ENCODE data around the gene NXPH1. TPM values are rescaled to one million over a fixed set of nuclear protein-coding genes. Genes with fewer than 3 reads are reported as not detected.

NXPH1 gene
- total RNA-seq, 2 donors from 2014 or later, result 0.24 TPM; not detected in 1

DNA sequence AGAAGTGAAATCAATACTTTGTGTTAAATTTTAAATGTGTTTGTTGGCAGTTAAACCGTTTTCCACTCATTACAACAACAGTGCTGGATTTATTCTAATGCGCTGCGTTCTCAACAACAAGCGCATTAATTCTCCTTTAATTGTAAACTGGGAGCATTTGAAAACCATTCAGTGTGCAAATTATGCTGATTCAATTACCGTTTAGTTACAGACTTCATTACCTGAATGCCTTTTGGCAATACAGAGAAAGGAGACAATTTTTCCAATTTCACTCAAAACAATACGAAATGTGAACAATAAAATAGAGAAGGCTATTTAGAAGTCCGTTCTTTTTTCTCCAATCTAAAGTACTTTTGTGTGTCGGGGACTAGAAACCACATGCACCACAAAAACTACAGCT lies 4.2 kb downstream of the NXPH1 start:
- Histone ChIP-seq H3K9ac (ENCODE audit: extremely low read depth, low read length, poor library complexity, severe bottlenecking) (no peak overlapping the region), H3K27ac (ENCODE audit: low read depth, low read length) (no peak overlapping the region), H3K4me1 (ENCODE audit: control insufficient read depth, insufficient read depth, low read length) (peaks cover 7% of the 10 kb centered on the region), H3K4me3 (ENCODE audit: low read length) (no peak overlapping the region), H3K36me3 (ENCODE audit: control insufficient read depth, insufficient read depth, low read length) (no peaks in the 10 kb centered on the region), H3K9me3 (ENCODE audit: control insufficient read depth, low read length) (peaks cover 9% of the 10 kb centered on the region), H3K27me3 (ENCODE audit: control insufficient read depth, insufficient read depth, low read length, poor library complexity, severe bottlenecking) (peaks cover 100% of the 10 kb centered on the region)
- Mint-ChIP-seq H3K27ac (no peak overlapping the region), H3K27me3 (ENCODE audit: insufficient read depth) (peaks cover 99% of the 10 kb centered on the region), H3K36me3 (ENCODE audit: low read depth) (no peaks in the 10 kb centered on the region), H3K4me1 (peaks cover 39% of the 10 kb centered on the region), H3K9me3 (no peaks in the 10 kb centered on the region), H3K4me3 (no peak overlapping the region)
- 12 to 23% methylated on average over 5 to 8 of the region's 8 CpGs for WGBS, 2 experiments (ENCODE audit: insufficient coverage in 1 of 2, insufficient read length in 1 of 2)
- no peak for DNase-seq
- TF ChIP-seq, protein P1, sequence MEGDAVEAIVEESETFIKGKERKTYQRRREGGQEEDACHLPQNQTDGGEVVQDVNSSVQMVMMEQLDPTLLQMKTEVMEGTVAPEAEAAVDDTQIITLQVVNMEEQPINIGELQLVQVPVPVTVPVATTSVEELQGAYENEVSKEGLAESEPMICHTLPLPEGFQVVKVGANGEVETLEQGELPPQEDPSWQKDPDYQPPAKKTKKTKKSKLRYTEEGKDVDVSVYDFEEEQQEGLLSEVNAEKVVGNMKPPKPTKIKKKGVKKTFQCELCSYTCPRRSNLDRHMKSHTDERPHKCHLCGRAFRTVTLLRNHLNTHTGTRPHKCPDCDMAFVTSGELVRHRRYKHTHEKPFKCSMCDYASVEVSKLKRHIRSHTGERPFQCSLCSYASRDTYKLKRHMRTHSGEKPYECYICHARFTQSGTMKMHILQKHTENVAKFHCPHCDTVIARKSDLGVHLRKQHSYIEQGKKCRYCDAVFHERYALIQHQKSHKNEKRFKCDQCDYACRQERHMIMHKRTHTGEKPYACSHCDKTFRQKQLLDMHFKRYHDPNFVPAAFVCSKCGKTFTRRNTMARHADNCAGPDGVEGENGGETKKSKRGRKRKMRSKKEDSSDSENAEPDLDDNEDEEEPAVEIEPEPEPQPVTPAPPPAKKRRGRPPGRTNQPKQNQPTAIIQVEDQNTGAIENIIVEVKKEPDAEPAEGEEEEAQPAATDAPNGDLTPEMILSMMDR (conservative IDR thresholded peaks at IDR 0.05), result no peak

DNA sequence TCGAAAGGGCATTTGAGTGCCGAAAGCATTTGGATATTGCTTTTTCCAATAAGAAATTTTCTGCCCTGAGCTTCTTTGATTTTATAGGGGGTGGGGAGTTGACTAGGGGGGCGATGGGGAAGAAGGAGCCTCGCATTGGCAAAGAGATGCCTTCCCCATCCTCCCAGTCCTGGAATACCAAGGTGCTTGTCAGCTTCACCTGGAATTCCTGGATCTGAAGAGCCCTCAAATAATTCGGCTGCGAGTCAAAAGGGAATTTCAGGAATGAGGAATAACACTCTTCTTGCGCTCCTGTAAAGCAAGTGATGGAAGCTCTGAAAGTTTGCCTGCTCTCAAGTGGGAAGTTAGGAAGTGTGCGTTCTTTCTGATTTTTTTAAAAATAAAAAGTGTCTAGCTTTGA lies 7.3 kb downstream of the NXPH1 start:
- no peak overlapping the region for H3K27ac Mint-ChIP-seq
- no peaks in the 10 kb centered on the region for H3K36me3 Mint-ChIP-seq (ENCODE audit: low read depth)
- no peak overlapping the region for H3K4me3 Mint-ChIP-seq
- no peaks in the 10 kb centered on the region for H3K36me3 ChIP-seq (ENCODE audit: control insufficient read depth, insufficient read depth, low read length)
- no peaks in the 10 kb centered on the region for H3K9me3 Mint-ChIP-seq
- H3K9ac ChIP-seq (ENCODE audit: extremely low read depth, low read length, poor library complexity, severe bottlenecking), result no peak overlapping the region
- peaks cover 99% of the 10 kb centered on the region for H3K27me3 Mint-ChIP-seq (ENCODE audit: insufficient read depth)
- 18 to 28% methylated on average over 5 to 8 of the region's 8 CpGs for WGBS, 2 experiments (ENCODE audit: insufficient coverage in 1 of 2, insufficient read length in 1 of 2)
- peaks cover 9% of the 10 kb centered on the region for H3K9me3 ChIP-seq (ENCODE audit: control insufficient read depth, low read length)
- peak; percentile 41 for DNase-seq
- H3K27me3 ChIP-seq (ENCODE audit: control insufficient read depth, insufficient read depth, low read length, poor library complexity, severe bottlenecking), result peaks cover 100% of the 10 kb centered on the region
- peaks cover 7% of the 10 kb centered on the region for H3K4me1 ChIP-seq (ENCODE audit: control insufficient read depth, insufficient read depth, low read length)
- H3K27ac ChIP-seq (ENCODE audit: low read depth, low read length), result no peak overlapping the region
- TF ChIP-seq, protein P1 (conservative IDR thresholded peaks at IDR 0.05), result no peak
- no peak overlapping the region for H3K4me3 ChIP-seq (ENCODE audit: low read length)
- peaks cover 29% of the 10 kb centered on the region for H3K4me1 Mint-ChIP-seq

DNA sequence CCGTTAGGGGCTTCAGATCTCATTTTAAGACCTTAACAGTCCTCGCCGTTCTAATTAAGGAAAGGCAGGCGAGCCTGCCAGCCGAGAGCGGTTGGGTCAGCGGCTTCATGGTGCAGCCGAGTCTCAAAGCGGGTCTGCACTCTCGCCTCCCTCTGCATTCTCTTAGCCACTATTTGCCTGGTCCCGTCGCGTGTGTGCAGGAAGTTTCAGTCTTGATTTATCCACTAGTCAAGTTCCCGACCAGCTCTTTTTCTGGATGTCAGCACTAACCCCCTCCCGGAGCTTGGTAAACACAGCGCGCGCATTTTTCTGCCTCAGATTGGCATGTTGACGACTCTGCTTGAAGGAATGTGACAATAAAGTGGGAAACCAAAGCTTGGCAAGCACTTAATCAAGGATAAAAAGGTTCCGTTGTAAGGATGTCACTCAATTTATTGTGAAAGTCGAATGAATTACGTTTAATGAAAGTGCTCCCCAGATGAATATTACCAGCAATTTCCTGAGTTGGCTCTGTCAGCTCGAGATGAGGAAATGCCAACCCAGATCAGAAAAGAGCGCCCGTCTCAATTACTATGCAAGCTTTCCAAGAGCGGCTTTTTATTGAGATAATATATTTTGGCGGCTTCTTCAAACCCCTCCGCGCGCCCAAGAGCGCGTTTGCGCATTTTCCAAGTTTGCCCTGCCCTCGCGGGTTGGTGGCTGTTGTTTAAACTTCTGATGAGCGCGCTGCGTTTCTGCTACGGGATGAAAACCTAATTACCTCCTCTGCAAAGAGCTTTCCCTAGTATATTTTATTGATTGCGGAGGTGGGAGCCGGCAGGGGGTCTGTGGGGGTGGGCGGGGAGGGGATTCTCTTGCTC lies 7.9 kb downstream of the NXPH1 start:
- peak; percentile 61 for DNase-seq
- Mint-ChIP-seq H3K4me3 (peak overlapping the region; percentile 46), H3K4me1 (peaks cover 29% of the 10 kb centered on the region), H3K27me3 (ENCODE audit: insufficient read depth) (peaks cover 98% of the 10 kb centered on the region), H3K27ac (no peak overlapping the region), H3K36me3 (ENCODE audit: low read depth) (no peaks in the 10 kb centered on the region), H3K9me3 (no peaks in the 10 kb centered on the region)
- Histone ChIP-seq H3K27me3 (ENCODE audit: control insufficient read depth, insufficient read depth, low read length, poor library complexity, severe bottlenecking) (peaks cover 100% of the 10 kb centered on the region), H3K4me1 (ENCODE audit: control insufficient read depth, insufficient read depth, low read length) (peaks cover 7% of the 10 kb centered on the region), H3K9ac (ENCODE audit: extremely low read depth, low read length, poor library complexity, severe bottlenecking) (no peak overlapping the region), H3K36me3 (ENCODE audit: control insufficient read depth, insufficient read depth, low read length) (no peaks in the 10 kb centered on the region), H3K27ac (ENCODE audit: low read depth, low read length) (no peak overlapping the region), H3K4me3 (ENCODE audit: low read length) (peak overlapping the region; percentile 1), H3K9me3 (ENCODE audit: control insufficient read depth, low read length) (peaks cover 5% of the 10 kb centered on the region)
- TF ChIP-seq, protein P1 (conservative IDR thresholded peaks at IDR 0.05), result no peak
- 1 to 3% methylated on average over 18 to 42 of the region's 42 CpGs for WGBS, 2 experiments (ENCODE audit: insufficient coverage in 1 of 2, insufficient read length in 1 of 2)
